ENCODE data around the gene SEPTIN1. TPM values are rescaled to one million over a fixed set of nuclear protein-coding genes. Genes with fewer than 3 reads are reported as not detected.

The SEPTIN1 gene
- total and polyA plus RNA-seq, 2 of the 13 experiments (the other 11 are each of a cell fraction or from before 2014, with no cell fraction given) = 0.18 to 0.67 TPM

- TF ChIP-seq SMARCC2 (IDR thresholded peaks at IDR 0.05) = no peak
- TF ChIP-seq, protein P1, sequence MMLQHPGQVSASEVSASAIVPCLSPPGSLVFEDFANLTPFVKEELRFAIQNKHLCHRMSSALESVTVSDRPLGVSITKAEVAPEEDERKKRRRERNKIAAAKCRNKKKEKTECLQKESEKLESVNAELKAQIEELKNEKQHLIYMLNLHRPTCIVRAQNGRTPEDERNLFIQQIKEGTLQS (CRISPR knock-in tag; IDR thresholded peaks at IDR 0.05) = no peak
- TF ChIP-seq, protein P2, sequence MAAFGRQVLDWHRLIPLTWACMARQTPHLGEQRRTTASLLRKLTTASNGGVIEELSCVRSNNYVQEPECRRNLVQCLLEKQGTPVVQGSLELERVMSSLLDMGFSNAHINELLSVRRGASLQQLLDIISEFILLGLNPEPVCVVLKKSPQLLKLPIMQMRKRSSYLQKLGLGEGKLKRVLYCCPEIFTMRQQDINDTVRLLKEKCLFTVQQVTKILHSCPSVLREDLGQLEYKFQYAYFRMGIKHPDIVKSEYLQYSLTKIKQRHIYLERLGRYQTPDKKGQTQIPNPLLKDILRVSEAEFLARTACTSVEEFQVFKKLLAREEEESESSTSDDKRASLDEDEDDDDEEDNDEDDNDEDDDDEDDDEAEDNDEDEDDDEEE (CRISPR knock-in tag; IDR thresholded peaks at IDR 0.05) = peak; percentile 31; the same call in 1 of the 2 replicates
- TF ChIP-seq JUN (CRISPR knock-in tag; IDR thresholded peaks at IDR 0.05) = peak; percentile 76; the same call in 1 of the 2 replicates
- no peak for TF ChIP-seq ZNF577 (CRISPR knock-in tag; IDR thresholded peaks at IDR 0.05; ENCODE audit: borderline replicate concordance, low read depth)
- no peak for TF ChIP-seq PAF1 (CRISPR knock-in tag; IDR thresholded peaks at IDR 0.05)
- peak; percentile 64 for TF ChIP-seq KAT8 (CRISPR knock-in tag; IDR thresholded peaks at IDR 0.05)
- no peak for TF ChIP-seq ZNF260 (CRISPR knock-in tag; IDR thresholded peaks at IDR 0.05; ENCODE audit: borderline replicate concordance, low read depth)
- no peak for TF ChIP-seq JUNB (CRISPR knock-in tag; IDR thresholded peaks at IDR 0.05; ENCODE audit: borderline replicate concordance)
- TF ChIP-seq DNMT3B (CRISPR knock-in tag; conservative IDR thresholded peaks at IDR 0.05) = no peak; the same call in 1 of the 2 replicates
- TF ChIP-seq ZSCAN5A (CRISPR knock-in tag; IDR thresholded peaks at IDR 0.05; ENCODE audit: borderline replicate concordance) = no peak
- peak; percentile 75; the same call in 1 of the 2 replicates for TF ChIP-seq HMG20A (CRISPR knock-in tag; IDR thresholded peaks at IDR 0.05; ENCODE audit: borderline replicate concordance)
- TF ChIP-seq MLXIP (CRISPR knock-in tag; IDR thresholded peaks at IDR 0.05; ENCODE audit: borderline replicate concordance) = no peak
- 0 out of 2 replicates have a peak, but pooled peaks have one; percentile 19 for TF ChIP-seq SIX4 (CRISPR knock-in tag; IDR thresholded peaks at IDR 0.05)
- TF ChIP-seq MAF1 (CRISPR knock-in tag; IDR thresholded peaks at IDR 0.05; ENCODE audit: borderline replicate concordance) = no peak
- no peak for TF ChIP-seq KDM5B (CRISPR knock-in tag; IDR thresholded peaks at IDR 0.05; ENCODE audit: borderline replicate concordance)
- TF ChIP-seq, protein P3, sequence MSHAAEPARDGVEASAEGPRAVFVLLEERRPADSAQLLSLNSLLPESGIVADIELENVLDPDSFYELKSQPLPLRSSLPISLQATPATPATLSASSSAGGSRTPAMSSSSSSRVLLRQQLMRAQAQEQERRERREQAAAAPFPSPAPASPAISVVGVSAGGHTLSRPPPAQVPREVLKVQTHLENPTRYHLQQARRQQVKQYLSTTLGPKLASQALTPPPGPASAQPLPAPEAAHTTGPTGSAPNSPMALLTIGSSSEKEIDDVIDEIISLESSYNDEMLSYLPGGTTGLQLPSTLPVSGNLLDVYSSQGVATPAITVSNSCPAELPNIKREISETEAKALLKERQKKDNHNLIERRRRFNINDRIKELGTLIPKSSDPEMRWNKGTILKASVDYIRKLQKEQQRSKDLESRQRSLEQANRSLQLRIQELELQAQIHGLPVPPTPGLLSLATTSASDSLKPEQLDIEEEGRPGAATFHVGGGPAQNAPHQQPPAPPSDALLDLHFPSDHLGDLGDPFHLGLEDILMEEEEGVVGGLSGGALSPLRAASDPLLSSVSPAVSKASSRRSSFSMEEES (CRISPR knock-in tag; IDR thresholded peaks at IDR 0.05) = peak; percentile 49; the same call in 1 of the 2 replicates
- no peak for TF ChIP-seq AGO2 (optimal IDR thresholded peaks at IDR 0.05; ENCODE audit: low read depth, low read length)
- TF ChIP-seq HHEX (CRISPR knock-in tag; IDR thresholded peaks at IDR 0.05) = peak; percentile 66
Observed at GRCh38 chr16:30401768-30402425, 19.5 kb upstream of the SEPTIN1 start (continued).
